Ishikawa (cell line): ENCODE data around the gene COIL.

Experiments
- CEBPB ChIP-seq: IDR thresholded peaks from 2 replicates; pipeline ENCODE4 v1.6.1; 2012
- CREB1 ChIP-seq: IDR thresholded peaks from 2 replicates; pipeline ENCODE4 v1.6.1; 2012; ENCODE audit warnings: low read depth
- EGR1 ChIP-seq: IDR thresholded peaks from 2 replicates; pipeline ENCODE4 v1.6.1; 2012
- EP300 ChIP-seq: IDR thresholded peaks from 2 replicates; pipeline ENCODE4 v1.6.1; 2012; ENCODE audit warnings: borderline replicate concordance
- FOXM1 ChIP-seq: IDR thresholded peaks from 2 replicates; pipeline ENCODE4 v1.6.1; 2012; ENCODE audit warnings: low read depth, borderline replicate concordance
- MAX ChIP-seq: IDR thresholded peaks from 2 replicates; pipeline ENCODE4 v1.6.1; 2012
- NFIC ChIP-seq: IDR thresholded peaks from 2 replicates; pipeline ENCODE4 v1.6.1; 2012
- RAD21 ChIP-seq: IDR thresholded peaks from 2 replicates; pipeline ENCODE4 v1.6.1; 2012; ENCODE audit warnings: low read depth
- REST ChIP-seq: IDR thresholded peaks from 2 replicates; pipeline ENCODE4 v1.6.1; 2012; ENCODE audit warnings: low read depth, mild to moderate bottlenecking
- TAF1 ChIP-seq: IDR thresholded peaks from 2 replicates; pipeline ENCODE4 v1.6.1; 2012; ENCODE audit warnings: low read depth, mild to moderate bottlenecking
- TCF12 ChIP-seq: IDR thresholded peaks from 2 replicates; pipeline ENCODE4 v1.6.1; 2012; ENCODE audit warnings: low read depth
- TEAD4 ChIP-seq: IDR thresholded peaks from 2 replicates; pipeline ENCODE4 v1.6.1; 2012
- USF1 ChIP-seq: IDR thresholded peaks from 2 replicates; pipeline ENCODE4 v1.6.1; 2012
- YY1 ChIP-seq: IDR thresholded peaks from 2 replicates; pipeline ENCODE4 v1.6.1; 2012; ENCODE audit warnings: low read depth
- ZBTB7A ChIP-seq: IDR thresholded peaks from 2 replicates; pipeline ENCODE4 v1.6.1; 2012; ENCODE audit warnings: low read depth

The COIL gene

GRCh38 chr17:56896968-56897359 is 63.9 kb downstream of the COIL start:
- no peak for TF ChIP-seq EGR1
- TF ChIP-seq NFIC: no peak
- TF ChIP-seq FOXM1: no peak
- TF ChIP-seq RAD21: no peak
- TF ChIP-seq CEBPB: no peak
- no peak for TF ChIP-seq TEAD4

- TF ChIP-seq EP300 (no peak), TEAD4 (peak; percentile 78), CREB1 (no peak), USF1 (no peak), EGR1 (no peak), ZBTB7A (no peak)
Observed at GRCh38 chr17:56896217-56896967, 64.5 kb downstream of the COIL start.

- TF ChIP-seq RAD21 (no peak), YY1 (no peak), REST (no peak), ZBTB7A (no peak), EP300 (no peak), TEAD4 (no peak), FOXM1 (no peak), TAF1 (no peak), TCF12 (no peak), USF1 (no peak), MAX (no peak), NFIC (no peak), EGR1 (no peak), CREB1 (no peak), CEBPB (no peak)
Observed at GRCh38 chr17:56894859-56895455, 65.9 kb downstream of the COIL start.

- TF ChIP-seq MAX: peak; percentile 64
- TF ChIP-seq TCF12: no peak
Observed at GRCh38 chr17:56893503-56893902, 67.3 kb downstream of the COIL start.

GRCh38 chr17:56892333-56892732 is 68.5 kb downstream of the COIL start:
- TF ChIP-seq ZBTB7A: no peak
- TF ChIP-seq RAD21: no peak
- TF ChIP-seq CREB1: no peak
- no peak for TF ChIP-seq EGR1
- no peak for TF ChIP-seq FOXM1
- TF ChIP-seq REST: no peak

- TF ChIP-seq ZBTB7A (0 out of 2 replicates have a peak, but pooled peaks have one; percentile 10), FOXM1 (no peak), RAD21 (peak; percentile 32; the same call in 1 of the 2 replicates)
Observed at GRCh38 chr17:56891751-56892150, 69.1 kb downstream of the COIL start.
